ENCODE measurements around the gene KCNH2.

Gene KCNH2

GRCh38 chr7:150959739-150960734, 18.1 kb downstream of the KCNH2 start:
- Histone ChIP-seq H4K20me1 (ENCODE audit: low read depth, low read length) (no peaks in the 10 kb centered on the region), H3K79me2 (ENCODE audit: insufficient read depth, low read length) (no peaks in the 10 kb centered on the region), H3F3A (ENCODE audit: insufficient read depth) (no peaks in the 10 kb centered on the region), H3K4me2 (ENCODE audit: low read depth, low read length, poor library complexity, severe bottlenecking) (no peak overlapping the region), H2AFZ (ENCODE audit: low read depth, low read length, severe bottlenecking) (no peak overlapping the region), H3K4me3 (ENCODE audit: insufficient read depth, low read length, poor library complexity, severe bottlenecking) (no peak overlapping the region), H3K9ac (ENCODE audit: low read length) (no peak overlapping the region), H3K27ac (ENCODE audit: low read depth, low read length) (no peak overlapping the region), H3K9me2 (replicated peaks; ENCODE audit: insufficient read depth, low read length) (no peaks in the 10 kb centered on the region), H3K36me3 (ENCODE audit: low read length) (no peaks in the 10 kb centered on the region), H3K9me3 (ENCODE audit: insufficient read depth, low read length) (no peaks in the 10 kb centered on the region), H3K27me3 (ENCODE audit: low read length) (no peaks in the 10 kb centered on the region)
- TF ChIP-seq CTCF (IDR thresholded peaks at IDR 0.05; ENCODE audit: insufficient read depth, low read length, poor library complexity, severe bottlenecking) = no peak
- no peak for TF ChIP-seq EZH2phosphoT487 (conservative IDR thresholded peaks at IDR 0.05; ENCODE audit: low read length)

- TF ChIP-seq EZH2phosphoT487 (conservative IDR thresholded peaks at IDR 0.05; ENCODE audit: low read length) = no peak
- no peak for TF ChIP-seq CTCF (IDR thresholded peaks at IDR 0.05; ENCODE audit: insufficient read depth, low read length, poor library complexity, severe bottlenecking)
- Histone ChIP-seq H3K4me3 (ENCODE audit: insufficient read depth, low read length, poor library complexity, severe bottlenecking) (no peak overlapping the region), H2AFZ (ENCODE audit: low read depth, low read length, severe bottlenecking) (no peak overlapping the region), H3F3A (ENCODE audit: insufficient read depth) (no peaks in the 10 kb centered on the region), H3K4me2 (ENCODE audit: low read depth, low read length, poor library complexity, severe bottlenecking) (no peak overlapping the region), H3K9me3 (ENCODE audit: insufficient read depth, low read length) (no peaks in the 10 kb centered on the region), H3K27ac (ENCODE audit: low read depth, low read length) (no peak overlapping the region), H3K36me3 (ENCODE audit: low read length) (no peaks in the 10 kb centered on the region), H3K27me3 (ENCODE audit: low read length) (no peaks in the 10 kb centered on the region), H3K9ac (ENCODE audit: low read length) (no peak overlapping the region), H3K79me2 (ENCODE audit: insufficient read depth, low read length) (no peaks in the 10 kb centered on the region), H4K20me1 (ENCODE audit: low read depth, low read length) (no peaks in the 10 kb centered on the region), H3K9me2 (replicated peaks; ENCODE audit: insufficient read depth, low read length) (no peaks in the 10 kb centered on the region)
Observed at GRCh38 chr7:150959081-150959480, 19.0 kb downstream of the KCNH2 start.

GRCh38 chr7:150958597-150958996, 19.5 kb downstream of the KCNH2 start:
- Histone ChIP-seq H3K9me3 (ENCODE audit: insufficient read depth, low read length) (no peaks in the 10 kb centered on the region), H3K36me3 (ENCODE audit: low read length) (no peaks in the 10 kb centered on the region), H3K27me3 (ENCODE audit: low read length) (no peaks in the 10 kb centered on the region), H3K4me3 (ENCODE audit: insufficient read depth, low read length, poor library complexity, severe bottlenecking) (no peak overlapping the region), H3K9me2 (replicated peaks; ENCODE audit: insufficient read depth, low read length) (no peaks in the 10 kb centered on the region), H3K79me2 (ENCODE audit: insufficient read depth, low read length) (no peaks in the 10 kb centered on the region), H2AFZ (ENCODE audit: low read depth, low read length, severe bottlenecking) (no peak overlapping the region), H4K20me1 (ENCODE audit: low read depth, low read length) (no peaks in the 10 kb centered on the region), H3K27ac (ENCODE audit: low read depth, low read length) (no peak overlapping the region), H3K4me2 (ENCODE audit: low read depth, low read length, poor library complexity, severe bottlenecking) (no peak overlapping the region), H3F3A (ENCODE audit: insufficient read depth) (no peaks in the 10 kb centered on the region), H3K9ac (ENCODE audit: low read length) (no peak overlapping the region)
- no peak for TF ChIP-seq EZH2phosphoT487 (conservative IDR thresholded peaks at IDR 0.05; ENCODE audit: low read length)
- no peak for TF ChIP-seq CTCF (IDR thresholded peaks at IDR 0.05; ENCODE audit: insufficient read depth, low read length, poor library complexity, severe bottlenecking)

Measured in SU-DHL-6 (cell line).